SIG-M5 treated with dmso at 0.1 percent for 504 hours (cell line): ENCODE measurements around the gene POLR1C.
"Not testable (repeated sequence)": the region's sequence is repeated elsewhere in the genome, so short reads cannot be mapped to it uniquely, and the experiment has no call there.

Source experiments
- DNase-seq: peaks from one replicate; lab custom pipeline; 2025; ENCODE audit not compliant: unreplicated experiment; lab: John Stamatoyannopoulos, UW

The POLR1C gene

DNA sequence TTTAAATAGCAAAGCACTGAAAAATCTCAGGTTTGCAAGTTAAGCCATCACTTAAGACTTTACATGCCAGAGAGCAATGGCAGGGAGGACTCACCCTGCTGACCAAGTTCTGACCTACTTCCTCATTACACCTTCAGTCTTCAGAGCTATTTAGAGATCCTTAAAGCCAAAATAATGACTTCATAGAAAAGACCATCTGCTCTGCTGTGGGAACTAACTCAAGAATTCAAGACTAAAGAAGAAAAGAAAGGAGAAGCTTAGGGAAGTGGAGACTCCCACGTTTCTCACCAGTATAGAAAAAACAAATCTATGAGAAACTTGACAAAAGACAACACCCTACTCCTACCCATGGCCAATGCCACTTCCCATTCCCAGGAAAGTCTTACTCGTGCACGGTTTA, 30.3 kb downstream of the POLR1C start:
- no peak for DNase-seq

- not testable (repeated sequence) for DNase-seq
Measured at GRCh38 chr6:43557620-43558019, 40.7 kb downstream of the POLR1C start.

DNA sequence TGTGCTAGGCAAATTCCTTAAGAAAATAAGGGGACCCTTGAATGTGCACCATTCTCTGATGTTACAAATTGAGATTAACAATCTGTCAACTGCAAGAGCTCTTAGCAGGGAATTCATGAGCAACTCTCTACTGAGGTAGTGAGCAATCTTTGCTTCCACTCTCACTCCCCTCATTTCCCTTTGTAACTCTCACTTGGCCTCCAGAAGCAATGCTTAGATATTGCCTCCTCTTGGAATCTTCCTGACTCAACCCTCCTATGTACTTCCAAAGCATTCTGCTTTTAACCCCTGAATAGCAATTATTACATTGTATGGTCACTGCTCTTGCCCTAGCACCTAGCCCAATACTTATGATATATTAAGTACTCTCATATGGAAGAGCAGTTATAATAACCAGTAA, 42.4 kb downstream of the POLR1C start:
- no peak for DNase-seq

GRCh38 chr6:43570876-43571441, 54.1 kb downstream of the POLR1C start:
- DNase-seq = peak; percentile 71
